ENCODE data around the gene PBX1.

PBX1 gene

DNA sequence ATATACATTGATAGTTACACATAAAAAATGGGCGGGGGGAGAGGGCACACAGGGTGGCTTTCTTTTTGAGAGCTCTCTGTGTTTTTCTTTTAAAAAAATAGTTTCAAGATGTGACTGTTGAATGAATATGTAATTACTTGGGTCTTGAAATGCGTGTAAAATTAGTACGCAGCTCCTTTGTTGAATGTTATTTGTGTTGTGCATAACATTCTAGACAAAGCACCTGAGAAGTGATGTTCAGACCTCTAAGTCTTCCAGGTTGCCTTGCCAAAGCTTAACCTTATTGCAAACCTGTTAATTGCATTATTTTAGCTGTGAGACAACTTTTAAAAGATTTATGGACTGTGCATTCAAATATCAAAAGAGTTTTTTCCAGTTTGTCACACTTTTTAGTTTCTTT, 5.4 kb downstream of the PBX1 start:
- DNase-seq = no peak

DNA sequence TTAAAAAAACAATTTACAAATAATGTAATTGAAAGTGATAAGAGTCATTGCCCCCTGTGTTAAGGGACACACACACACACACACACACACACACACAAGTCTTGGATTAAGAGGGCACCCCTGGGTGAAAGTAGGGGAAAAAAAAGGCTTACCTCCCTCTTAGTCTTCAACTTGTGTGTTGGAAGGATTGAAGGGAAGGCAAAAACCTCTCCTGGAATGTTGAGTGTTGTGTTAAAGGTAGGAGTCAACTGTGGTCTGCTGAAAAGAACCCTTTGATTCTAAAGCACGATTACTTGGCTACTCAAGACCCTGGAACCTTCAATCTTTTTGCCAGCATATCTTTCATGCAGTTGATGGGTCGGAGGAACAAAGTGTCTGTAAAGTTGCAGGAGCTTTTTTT, 6.4 kb downstream of the PBX1 start:
- no peak for DNase-seq

DNA sequence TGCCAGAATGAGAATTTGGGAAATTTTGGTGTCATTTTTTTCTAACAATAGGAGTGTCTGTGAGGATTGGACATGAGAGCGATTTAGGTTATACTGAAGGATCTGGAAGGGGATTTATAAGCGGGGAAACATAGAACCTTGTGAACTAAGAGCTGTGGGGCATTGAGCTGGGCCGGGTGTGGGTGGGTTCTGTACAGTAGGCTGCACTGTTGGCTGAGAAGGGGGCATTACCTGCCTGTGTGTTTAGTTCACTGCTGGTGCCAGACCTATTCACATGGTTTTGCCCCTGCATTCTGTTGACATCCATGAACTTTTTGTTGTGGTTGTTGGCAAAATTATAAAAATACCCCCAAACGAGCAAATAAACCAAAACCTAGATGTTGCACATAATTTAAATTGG, 8.8 kb downstream of the PBX1 start:
- DNase-seq = no peak

GRCh38 chr1:164569241-164569640, 10.3 kb downstream of the PBX1 start:
- DNase-seq = no peak

DNA sequence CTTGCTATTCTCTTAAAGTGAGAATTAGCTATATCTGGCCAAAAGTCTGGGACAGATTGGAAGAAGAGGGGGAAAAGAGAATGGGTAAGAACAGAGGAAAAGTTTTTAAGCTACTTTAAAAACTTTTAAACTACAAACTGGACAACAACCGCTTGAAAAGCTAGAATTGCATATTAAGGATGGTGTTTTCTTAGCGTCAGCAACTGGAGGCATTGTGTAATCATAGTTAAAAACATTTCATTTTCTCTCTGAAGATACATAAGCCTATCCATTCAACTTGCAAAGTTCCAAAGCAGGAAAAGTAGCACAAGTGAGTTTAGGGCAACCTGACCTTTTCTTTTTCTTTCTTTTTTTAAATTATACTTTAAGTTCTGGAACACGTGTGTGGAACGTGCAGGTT, 10.9 kb downstream of the PBX1 start:
- DNase-seq = no peak

GRCh38 chr1:164571333-164571732, 12.3 kb downstream of the PBX1 start:
- DNase-seq = no peak

DNA sequence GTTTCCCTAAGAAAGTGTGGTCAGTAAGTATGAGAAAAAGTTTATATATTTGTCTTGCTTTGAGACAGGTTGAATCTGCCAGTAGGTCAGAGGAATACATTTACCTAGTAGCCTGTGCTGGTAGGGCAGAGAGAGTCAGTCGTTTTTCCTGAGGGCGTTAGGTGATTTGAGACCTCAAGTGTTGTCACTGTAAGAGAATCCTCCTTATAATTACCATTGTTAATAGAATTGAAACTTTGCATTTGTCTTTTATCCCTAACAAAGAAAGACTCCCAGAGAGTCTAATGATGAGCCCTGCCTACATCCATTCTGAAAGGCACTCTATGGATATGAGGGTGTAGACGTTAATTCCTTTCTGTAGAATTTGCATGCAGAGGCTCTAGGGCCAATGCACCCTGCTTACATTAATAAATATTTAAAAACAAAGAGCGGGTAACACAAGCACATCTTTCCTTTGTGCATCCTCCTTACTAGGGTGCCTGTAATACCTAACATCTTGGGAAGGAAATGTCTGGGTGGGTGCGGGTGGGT, 16.4 kb downstream of the PBX1 start:
- peak; percentile 27 for DNase-seq

GRCh38 chr1:164576291-164577271, 17.6 kb downstream of the PBX1 start:
- no peak for DNase-seq

DNA sequence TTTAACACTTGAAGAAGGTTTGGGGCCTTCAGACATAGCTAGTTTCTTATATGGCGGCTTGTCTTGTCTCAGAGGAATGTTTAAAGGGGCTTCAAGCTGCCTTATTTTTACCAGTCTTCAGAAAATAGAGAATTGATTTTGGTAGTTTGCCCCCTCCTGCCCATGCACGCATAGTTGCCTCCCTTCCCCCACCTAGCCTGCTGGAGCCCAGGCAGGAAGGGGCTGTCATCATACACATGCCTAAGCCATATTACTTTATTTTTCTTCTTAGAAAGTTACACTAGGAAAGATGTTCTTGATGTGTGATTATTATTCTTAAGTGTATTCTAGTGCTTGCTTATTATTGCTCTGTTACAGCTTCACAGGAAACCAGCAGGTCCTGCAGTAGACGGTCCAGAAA, 18.3 kb downstream of the PBX1 start:
- DNase-seq = no peak

DNA sequence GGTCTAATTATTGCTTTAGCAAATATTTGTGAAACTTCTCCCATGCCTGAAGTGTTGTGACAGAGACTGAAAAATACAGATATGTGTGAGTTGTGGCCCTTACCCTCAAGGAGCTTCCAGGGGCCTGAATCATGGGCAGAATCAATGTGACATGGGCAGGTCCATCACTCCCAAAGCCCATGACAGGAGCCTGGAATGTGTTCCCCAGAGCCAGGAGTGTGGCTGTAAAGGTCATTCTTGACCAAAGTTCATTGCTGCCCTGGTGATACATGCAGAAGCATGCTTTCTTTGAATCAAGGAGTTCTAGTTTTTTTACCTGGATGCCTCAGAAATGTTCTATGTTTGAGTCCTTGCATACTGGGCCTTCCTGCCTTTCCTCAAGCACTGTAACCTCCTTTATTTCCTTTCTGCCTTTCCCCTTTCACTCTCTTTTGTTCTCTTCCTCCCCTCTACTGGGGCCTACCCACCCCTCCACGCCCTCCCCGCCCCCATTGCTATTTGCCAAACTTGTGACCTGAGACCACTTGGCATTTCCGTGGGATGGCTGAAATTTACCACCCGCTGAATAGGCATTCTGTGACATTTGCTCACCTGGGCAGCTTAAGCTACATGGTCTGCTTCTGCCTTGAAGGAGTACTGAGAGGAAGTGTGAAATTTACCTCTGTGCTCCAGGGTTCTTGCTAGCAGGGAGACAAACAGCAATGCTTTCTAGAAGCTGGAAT, 19.7 kb downstream of the PBX1 start:
- no peak for DNase-seq

DNA sequence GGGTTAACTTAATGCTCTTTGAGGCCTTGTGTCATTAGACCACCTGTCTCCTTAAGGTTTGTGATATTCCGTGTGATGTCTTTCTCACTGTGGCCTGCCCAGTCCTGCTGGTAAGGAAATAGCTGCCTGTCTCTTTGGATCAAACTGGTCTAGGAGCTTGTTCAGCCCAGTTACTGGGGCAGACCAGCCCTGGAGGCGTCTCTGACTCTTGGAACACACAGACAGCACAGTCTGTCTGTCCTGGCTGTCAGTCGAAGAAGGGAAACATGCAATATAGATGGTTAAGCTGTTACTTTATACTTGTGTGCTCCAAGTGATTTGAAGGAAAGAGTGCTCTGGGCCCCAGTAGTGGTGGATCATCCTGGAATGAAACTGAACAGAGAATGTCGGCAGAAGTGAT, 20.4 kb downstream of the PBX1 start:
- no peak for DNase-seq

DNA sequence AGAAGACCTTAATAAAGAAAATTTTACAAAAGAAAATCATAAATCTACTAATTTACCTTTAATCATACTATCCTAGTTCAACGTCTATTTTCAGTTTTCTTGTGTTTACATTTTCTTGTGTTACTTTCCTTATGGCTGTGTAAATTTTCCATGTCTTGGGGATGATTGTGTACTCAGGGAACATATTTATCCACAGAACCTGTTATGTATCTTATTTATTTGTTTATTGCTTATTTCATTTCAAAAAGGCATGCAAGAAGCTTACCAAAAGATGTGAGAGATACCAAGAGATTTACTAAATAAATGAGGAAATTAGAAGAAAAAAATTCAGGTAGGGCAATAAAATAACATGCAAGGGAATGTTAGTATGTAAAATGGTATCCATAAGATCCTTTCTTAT, 22.8 kb downstream of the PBX1 start:
- DNase-seq = no peak

DNA sequence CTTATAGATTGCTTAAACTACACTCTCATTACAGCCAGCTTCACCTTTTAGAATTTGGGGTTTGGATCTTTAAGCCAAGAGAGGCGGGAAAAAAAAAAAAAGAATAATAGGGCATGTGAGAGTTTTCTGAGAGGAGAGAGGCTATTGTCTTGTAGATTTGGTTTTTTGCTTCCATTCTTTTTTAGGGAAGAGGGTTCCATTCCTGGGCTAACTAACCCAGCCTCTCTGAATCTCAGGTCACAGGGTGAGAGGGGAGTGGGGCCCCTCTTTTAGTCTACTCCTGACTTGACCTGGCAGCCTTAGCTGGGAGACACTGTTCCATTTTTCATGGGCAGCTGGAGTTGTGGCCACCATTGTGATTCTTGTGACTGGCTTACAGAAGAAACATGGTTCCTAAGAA, 24.2 kb downstream of the PBX1 start:
- DNase-seq = no peak

DNA sequence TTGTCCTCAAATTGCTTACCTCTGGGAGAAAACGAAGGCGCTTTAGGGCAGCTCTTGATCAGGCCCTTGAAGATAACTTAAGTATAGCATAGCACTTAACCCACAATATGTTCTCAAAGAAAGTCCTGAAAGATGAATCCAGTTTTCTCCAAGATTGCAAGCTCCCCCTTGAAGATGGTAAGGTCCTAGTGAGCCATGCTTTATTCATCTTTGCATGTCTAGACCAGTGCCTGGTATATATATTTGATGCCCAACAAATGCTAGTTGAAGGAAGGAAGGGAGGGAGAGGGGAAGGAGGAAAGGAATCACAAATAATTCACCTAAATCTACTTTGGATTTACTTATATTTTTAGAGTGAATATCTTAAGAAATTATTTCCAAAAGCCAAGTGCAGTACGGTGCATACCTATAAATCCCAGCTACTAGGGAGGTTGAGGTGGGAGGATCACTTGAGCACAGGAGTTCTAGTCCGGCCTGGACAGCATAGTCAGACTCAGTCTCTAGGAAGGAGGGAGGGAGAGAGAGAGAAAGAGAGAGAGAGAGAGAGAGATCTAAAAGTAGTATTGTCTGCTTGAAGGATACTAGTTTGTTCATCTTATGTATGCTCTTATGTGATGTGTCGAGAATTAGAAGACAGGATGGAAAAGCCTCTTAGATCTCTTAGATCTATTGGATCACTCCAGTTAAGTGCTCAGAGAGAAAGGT, 25.0 kb downstream of the PBX1 start:
- no peak for DNase-seq

DNA sequence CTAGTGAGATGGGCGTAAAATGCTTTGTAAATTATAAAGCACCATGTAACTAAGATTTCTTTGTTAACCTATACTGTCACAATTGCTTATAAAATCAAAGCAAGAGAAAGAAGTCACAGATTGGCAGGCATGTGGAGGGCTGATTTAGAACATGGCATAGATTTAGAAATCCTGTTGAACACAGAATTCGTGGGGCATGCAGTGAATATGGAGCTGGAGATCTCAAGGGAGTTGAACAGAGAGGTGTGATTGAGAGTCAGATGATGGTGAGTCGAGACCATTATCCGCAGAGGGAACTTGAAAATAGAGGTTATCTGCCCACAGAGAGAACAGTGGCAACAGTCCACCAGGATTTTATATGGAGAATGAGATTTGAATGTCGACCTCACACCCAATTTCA, 27.6 kb downstream of the PBX1 start:
- no peak for DNase-seq

DNA sequence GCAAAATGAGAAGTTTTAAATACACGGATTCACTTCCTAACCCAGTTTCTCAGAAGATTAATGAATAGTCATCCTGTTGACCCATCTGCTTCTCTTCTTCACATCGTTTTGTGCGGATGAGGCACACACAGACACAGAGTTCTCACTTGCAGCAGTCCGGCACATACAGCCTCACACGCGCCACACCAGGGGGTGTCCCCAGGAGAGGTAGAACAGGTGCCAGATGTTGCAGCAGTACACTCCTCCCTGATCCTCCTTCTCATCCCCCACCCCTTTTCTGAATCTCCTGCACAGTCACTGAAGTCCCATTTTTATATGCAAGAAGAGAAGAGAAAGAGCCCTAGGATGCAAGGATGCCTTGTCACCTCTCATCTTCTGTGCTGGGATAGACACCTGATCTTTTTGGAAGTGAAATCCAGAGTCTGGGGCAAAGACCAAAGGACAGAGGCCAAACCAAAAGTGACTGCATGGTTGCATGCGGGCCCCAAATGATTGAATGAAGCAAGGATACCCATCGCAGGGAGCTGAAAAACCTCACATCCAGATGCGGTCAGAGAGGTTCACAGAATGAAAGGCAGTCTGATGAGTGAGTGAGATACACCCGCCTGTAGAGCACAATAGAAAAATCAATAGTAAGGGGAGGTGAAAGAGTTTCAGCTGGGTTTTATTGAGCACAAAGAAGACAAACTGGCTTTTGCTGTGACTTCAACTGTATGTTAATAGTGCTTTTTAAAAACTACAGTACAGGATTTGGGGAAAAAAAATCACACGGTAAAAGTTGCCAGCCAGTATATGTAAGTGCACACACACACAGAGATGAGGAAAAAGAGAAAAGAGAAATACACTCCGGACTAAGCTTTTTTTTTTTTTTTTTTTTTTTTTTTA, 28.9 kb downstream of the PBX1 start:
- no peak for DNase-seq

GRCh38 chr1:164588516-164589341, 29.7 kb downstream of the PBX1 start:
- no peak for DNase-seq

DNA sequence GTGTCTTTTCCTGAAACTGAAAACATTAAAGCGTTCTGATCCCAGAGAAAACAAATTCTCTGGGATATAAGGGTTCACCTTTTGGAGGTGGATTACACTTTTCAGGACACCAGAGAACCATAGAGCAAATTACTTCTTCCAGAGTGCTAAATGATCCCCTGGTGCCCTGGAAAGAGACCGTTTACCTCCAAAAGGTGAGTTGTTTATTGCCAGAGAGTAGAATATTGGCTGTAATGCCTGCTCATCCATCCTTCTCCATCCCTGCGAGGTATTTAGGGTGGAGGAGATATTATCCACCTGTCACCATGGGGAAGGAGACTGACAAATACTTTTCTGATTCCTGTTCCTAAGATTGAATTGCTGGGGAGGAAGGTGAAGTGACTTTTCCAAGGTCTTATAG, 30.4 kb downstream of the PBX1 start:
- no peak for DNase-seq

GRCh38 chr1:164589961-164590507, 31.1 kb downstream of the PBX1 start:
- no peak for DNase-seq

DNA sequence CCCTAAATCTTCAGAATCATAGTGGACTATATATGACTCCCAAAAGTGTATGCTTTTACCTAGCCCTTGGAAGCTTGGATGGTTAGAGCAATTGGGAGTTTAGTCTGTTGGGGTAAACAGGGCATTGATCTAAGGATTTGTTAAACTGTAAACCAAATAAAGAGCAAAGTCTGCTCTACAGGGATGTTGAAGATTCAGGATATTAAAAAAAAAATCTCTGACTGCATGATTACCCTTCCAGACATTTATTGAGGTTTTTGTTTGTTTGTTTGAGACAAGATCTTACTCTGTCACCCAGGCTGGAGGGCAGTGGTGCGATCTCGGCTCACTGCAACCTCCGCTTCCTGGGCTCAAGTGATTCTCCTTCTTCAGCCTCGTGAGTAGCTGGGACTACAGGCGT, 31.6 kb downstream of the PBX1 start:
- no peak for DNase-seq

- peak; percentile 62 for DNase-seq
Measured at GRCh38 chr1:164591858-164592257, 32.9 kb downstream of the PBX1 start.

All from NCI-H1048 (cell line).